HepG2 (cell line): ENCODE data around the gene GRM1. TPM values are rescaled to one million over a fixed set of nuclear protein-coding genes. Genes with fewer than 3 reads are reported as not detected.

Experiments
- ATAC-seq: fragments of 200-7000 bp; cut with Tn5 transposase; 3 replicates; pipeline ENCODE4 v1.9.1; 2020; ENCODE audit warnings: mild to moderate bottlenecking, moderate library complexity
- BruUV-seq: library from RNA; stranded (reverse); fragments of 400-500 nt; replicated peaks from 2 replicates; lab custom pipeline; 2021; lab: Mats Ljungman, UMichigan
- CTCF ChIA-PET: fragments of 300-600 bp; formaldehyde crosslinking; extraction: SDS; loops from one replicate; lab custom pipeline; 2021; ENCODE audit warnings: low total read pairs, inconsistent platforms, low intra/inter-chr PET ratio; lab: Yijun Ruan, JAX
- POLR2A ChIA-PET: fragments of 350-600 bp; sonication (Branson Sonifier 250); formaldehyde crosslinking; loops from one replicate; lab custom pipeline; 2020; ENCODE audit warnings: antibody characterized with exemption, inconsistent platforms; lab: Yijun Ruan, JAX
- DNase-seq: peaks from one replicate; pipeline ENCODE4 v3.0.0-alpha.2; 2015; ENCODE audit warnings: low spot score
- FAIRE-seq: peaks from 3 replicates; lab custom pipeline; 2011; peaks lifted over from hg19 to GRCh38; lab: Jason Lieb, UNC
- H2AFZ ChIP-seq: one replicate; pipeline ENCODE4 v1.6.1; 2011; ENCODE audit warnings: low read length, inconsistent platforms
- H3K27ac ChIP-seq: fragments of 300-600 bp; 3 replicates; pipeline ENCODE4 v1.8.0; 2011; ENCODE audit warnings: mixed run types, mild to moderate bottlenecking, mixed read lengths, low read length, inconsistent platforms; ENCODE audit not compliant: insufficient read depth; ENCODE audit errors: extremely low read length
- H3K27me3 ChIP-seq, 2 experiments: fragments of 200-600 bp in 1 of 2; 2 replicates in 1 of 2; 3 replicates in 1 of 2; pipeline versions ENCODE4 v1.6.0 to v1.8.0; 2011; ENCODE audit warnings: low read length in 2 of 2, mild to moderate bottlenecking in 2 of 2, moderate library complexity in 2 of 2, inconsistent platforms in 1 of 2; ENCODE audit not compliant: insufficient read depth in 2 of 2, control insufficient read depth in 1 of 2
- H3K36me3 ChIP-seq, 2 experiments: fragments of 200-600 bp in 1 of 2; replicated peaks in 1 of 2; 2 replicates in 1 of 2; 3 replicates in 1 of 2; pipeline versions ENCODE4 v1.5.1 to v1.8.0; 2011; ENCODE audit warnings: low read length in 2 of 2, inconsistent platforms in 1 of 2; ENCODE audit not compliant: insufficient read depth in 2 of 2, control insufficient read depth in 1 of 2
- H3K4me1 ChIP-seq: 2 replicates; pipeline ENCODE4 v1.5.1; 2012; ENCODE audit warnings: low read length, inconsistent platforms; ENCODE audit not compliant: insufficient read depth
- H3K4me2 ChIP-seq: 2 replicates; pipeline ENCODE4 v1.6.0; 2011; ENCODE audit warnings: low read depth, low read length, inconsistent platforms
- H3K4me3 ChIP-seq, 3 experiments: fragments of 200-600 bp in 1 of 3; sonication (generic), shearing (Covaris generic) in 1 of 3; replicated peaks in 1 of 3; 2 replicates each; pipeline ENCODE4 v1.5.1; 2011 to 2016; ENCODE audit warnings: low read length in 3 of 3, inconsistent platforms in 2 of 3, low read depth in 2 of 3, mild to moderate bottlenecking in 2 of 3, control low read depth in 1 of 3, mixed read lengths in 1 of 3; ENCODE audit not compliant: insufficient read depth in 1 of 3
- H3K79me2 ChIP-seq: one replicate; pipeline ENCODE4 v1.6.1; 2011; ENCODE audit warnings: low read length, inconsistent platforms; ENCODE audit not compliant: insufficient read depth
- H3K9ac ChIP-seq: 2 replicates; pipeline ENCODE4 v1.6.0; 2011; ENCODE audit warnings: mild to moderate bottlenecking, low read depth, low read length, inconsistent platforms; ENCODE audit not compliant: insufficient read depth
- H3K9me3 ChIP-seq: 2 replicates; pipeline ENCODE4 v1.5.1; 2012; ENCODE audit warnings: mild to moderate bottlenecking, low read length
- H4K20me1 ChIP-seq: 2 replicates; pipeline ENCODE4 v1.6.0; 2011; ENCODE audit warnings: inconsistent platforms, mild to moderate bottlenecking, low read length, moderate library complexity; ENCODE audit not compliant: insufficient read depth
- RAD21 ChIP-seq: fragments of 450-650 bp; formaldehyde crosslinking; IDR thresholded peaks from 2 replicates; pipeline ENCODE4 v1.5.0; 2020; ENCODE audit warnings: mild to moderate bottlenecking
- SMARCC2 ChIP-seq: fragments of 450-650 bp; IDR thresholded peaks from 2 replicates; pipeline ENCODE4 v1.6.1; 2017; ENCODE audit warnings: antibody characterized with exemption, mild to moderate bottlenecking
- SMC3 ChIP-seq: IDR thresholded peaks from 2 replicates; pipeline ENCODE4 v1.6.1; 2011; ENCODE audit warnings: low read length, improper control_type of control experiment
- STAG1 ChIP-seq: sonication (generic); formaldehyde crosslinking; IDR thresholded peaks from 2 replicates; pipeline ENCODE4 v1.4.0; 2020; ENCODE audit warnings: missing genetic modification reagents
- ZNF460 ChIP-seq: sonication (generic); formaldehyde crosslinking; IDR thresholded peaks from 2 replicates; pipeline ENCODE4 v1.5.1; 2020; ENCODE audit warnings: missing genetic modification reagents, mild to moderate bottlenecking, borderline replicate concordance
- WGBS: methylation state at CpG from one replicate; pipeline ENCODE4 v1.1.6; 2017; ENCODE audit warnings: low lambda C conversion rate; 5-methylcytosine and 5-hydroxymethylcytosine counted together
- in situ Hi-C: cut with HindIII; loops from 2 replicates; pipeline ENCODE4 v1.10.0; 2017; ENCODE audit warnings: low pct_unique_long_range_greater_than_20kb; ENCODE audit not compliant: extremely low pct_ligation_motif_present
- intact Hi-C: fragments of 100-400 bp; cut with micrococcal nuclease; formaldehyde crosslinking; loops from one replicate; pipeline ENCODE4 v1.10.0; 2022; ENCODE audit not compliant: unreplicated experiment
- polyA plus RNA-seq, 8 experiments: library from polyadenylated mRNA; depleted of rRNA in 3 of 8; stranded (reverse) in 7 of 8; unstranded in 1 of 8; fragments of >200 nt; fragmentation: Illumina TruSeq in 4 of 8; extraction: Trizol in 4 of 8; gene quantifications; 2 replicates each; pipeline versions ENCODE4 v1.2.1 to v1.2.3, GENCODE V29; 2011 to 2016; ENCODE audit warnings: low read depth in 4 of 8, missing spikeins in 1 of 8, mixed read lengths in 1 of 8; ENCODE audit not compliant: insufficient read depth in 1 of 8
- total RNA-seq, 5 experiments: library from RNA; depleted of rRNA; stranded (reverse); fragments of >200 nt; fragmentation: Illumina TruSeq; extraction: Trizol; gene quantifications; 2 replicates each; pipeline ENCODE4 v1.2.3, GENCODE V29; 2016; ENCODE audit warnings: low read depth in 1 of 5
- TF ChIP-seq, protein P1 (sequence below): sonication (generic); formaldehyde crosslinking; IDR thresholded peaks from 2 replicates; pipeline ENCODE4 v1.5.0; 2020; ENCODE audit warnings: mild to moderate bottlenecking, missing genetic modification reagents, moderate library complexity
- TF ChIP-seq, protein P2 (sequence below): sonication (generic); formaldehyde crosslinking; conservative IDR thresholded peaks from 2 replicates; pipeline ENCODE4 v1.4.0; 2020; ENCODE audit warnings: missing genetic modification reagents

The GRM1 gene
- total and polyA plus RNA-seq, 2 of the 13 experiments (the other 11 are each of a cell fraction or from before 2014, with no cell fraction given): 0.09 TPM; not detected in 1

DNA sequence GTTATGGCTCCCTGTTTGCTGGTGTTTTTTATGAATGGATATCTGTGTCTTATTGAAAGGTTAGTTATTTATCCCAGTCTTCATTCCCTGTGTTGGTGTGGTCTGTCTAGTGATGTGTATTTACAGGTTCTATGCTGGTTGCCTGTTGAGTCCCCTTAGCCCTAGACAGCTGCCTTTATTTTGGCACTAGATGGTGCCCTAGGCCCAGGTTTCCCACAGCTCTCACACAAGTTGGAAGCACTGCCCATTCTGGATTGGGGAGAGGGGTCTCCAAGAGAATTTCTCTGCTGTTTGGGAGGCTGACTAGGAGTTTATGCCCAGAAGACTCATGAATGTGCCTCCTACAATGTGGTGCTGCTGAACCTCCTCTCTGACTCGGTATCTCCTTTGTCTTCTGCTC, 12.4 kb downstream of the GRM1 start:
- H2AFZ ChIP-seq: no peak overlapping the region
- DNase-seq (peak; percentile 33), ATAC-seq (peak; percentile 96), FAIRE-seq (peak; percentile 39)
- H3K4me3 ChIP-seq: no peak overlapping the region
- intact Hi-C loops (loop anchor here (1.0 to 5.0 kb wide), 3 partner anchors 341 to 659 kb away; no protein-coding TSS in a partner anchor), in situ Hi-C loops (no loop called here)
- 0% methylated on average over 1 of the region's 1 CpG for WGBS
- no peak overlapping the region for H3K4me2 ChIP-seq
- H3K27ac ChIP-seq: no peak overlapping the region
- peaks cover 14% of the 10 kb centered on the region; the same call in 1 of the 2 replicates for H3K9me3 ChIP-seq
- no peaks in the 10 kb centered on the region for H3K36me3 ChIP-seq
- no peak for TF ChIP-seq ZNF460
- peak; percentile 88 for TF ChIP-seq STAG1
- TF ChIP-seq, protein P1, sequence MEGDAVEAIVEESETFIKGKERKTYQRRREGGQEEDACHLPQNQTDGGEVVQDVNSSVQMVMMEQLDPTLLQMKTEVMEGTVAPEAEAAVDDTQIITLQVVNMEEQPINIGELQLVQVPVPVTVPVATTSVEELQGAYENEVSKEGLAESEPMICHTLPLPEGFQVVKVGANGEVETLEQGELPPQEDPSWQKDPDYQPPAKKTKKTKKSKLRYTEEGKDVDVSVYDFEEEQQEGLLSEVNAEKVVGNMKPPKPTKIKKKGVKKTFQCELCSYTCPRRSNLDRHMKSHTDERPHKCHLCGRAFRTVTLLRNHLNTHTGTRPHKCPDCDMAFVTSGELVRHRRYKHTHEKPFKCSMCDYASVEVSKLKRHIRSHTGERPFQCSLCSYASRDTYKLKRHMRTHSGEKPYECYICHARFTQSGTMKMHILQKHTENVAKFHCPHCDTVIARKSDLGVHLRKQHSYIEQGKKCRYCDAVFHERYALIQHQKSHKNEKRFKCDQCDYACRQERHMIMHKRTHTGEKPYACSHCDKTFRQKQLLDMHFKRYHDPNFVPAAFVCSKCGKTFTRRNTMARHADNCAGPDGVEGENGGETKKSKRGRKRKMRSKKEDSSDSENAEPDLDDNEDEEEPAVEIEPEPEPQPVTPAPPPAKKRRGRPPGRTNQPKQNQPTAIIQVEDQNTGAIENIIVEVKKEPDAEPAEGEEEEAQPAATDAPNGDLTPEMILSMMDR (CRISPR knock-in tag): peak; percentile 73
- TF ChIP-seq SMARCC2: no peak
- peak; percentile 42; the same call in 1 of the 2 replicates for TF ChIP-seq RAD21
- peak; percentile 53; the same call in 1 of the 2 replicates for TF ChIP-seq SMC3
- TF ChIP-seq, protein P2, sequence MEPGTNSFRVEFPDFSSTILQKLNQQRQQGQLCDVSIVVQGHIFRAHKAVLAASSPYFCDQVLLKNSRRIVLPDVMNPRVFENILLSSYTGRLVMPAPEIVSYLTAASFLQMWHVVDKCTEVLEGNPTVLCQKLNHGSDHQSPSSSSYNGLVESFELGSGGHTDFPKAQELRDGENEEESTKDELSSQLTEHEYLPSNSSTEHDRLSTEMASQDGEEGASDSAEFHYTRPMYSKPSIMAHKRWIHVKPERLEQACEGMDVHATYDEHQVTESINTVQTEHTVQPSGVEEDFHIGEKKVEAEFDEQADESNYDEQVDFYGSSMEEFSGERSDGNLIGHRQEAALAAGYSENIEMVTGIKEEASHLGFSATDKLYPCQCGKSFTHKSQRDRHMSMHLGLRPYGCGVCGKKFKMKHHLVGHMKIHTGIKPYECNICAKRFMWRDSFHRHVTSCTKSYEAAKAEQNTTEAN (CRISPR knock-in tag): no peak
- no peak overlapping the region for H3K9ac ChIP-seq
- BruUV-seq: no TSS peak
- no peaks in the 10 kb centered on the region for H3K4me1 ChIP-seq
- no peaks in the 10 kb centered on the region for H3K79me2 ChIP-seq
- H4K20me1 ChIP-seq: no peaks in the 10 kb centered on the region
- POLR2A ChIA-PET: no interaction called here
- no peaks in the 10 kb centered on the region for H3K27me3 ChIP-seq
- CTCF ChIA-PET: no interaction called here
